ENCODE results near the gene DNM1L. TPM values are rescaled to one million over a fixed set of nuclear protein-coding genes. Genes with fewer than 3 reads are reported as not detected.

DNM1L gene
- total and polyA plus RNA-seq, 2 donors (not counting 3 experiments of a cell fraction or from before 2014, with no cell fraction given): 24.6 to 103 TPM

- DNase-seq (ENCODE audit: low read depth, low spot score) (no peak), FAIRE-seq (no peak)
- no peak overlapping the region for H2AFZ ChIP-seq (ENCODE audit: low read depth, low read length)
- no peak overlapping the region for H3K27ac ChIP-seq (ENCODE audit: insufficient read depth, low read depth, low read length)
- H3K9me1 ChIP-seq (replicated peaks; ENCODE audit: control insufficient read depth, extremely low read depth, insufficient read depth, low read length): no peaks in the 10 kb centered on the region
- ChIA-PET CTCF (no interaction called here), POLR2A (no interaction called here)
- intact Hi-C loops (cut with micrococcal nuclease): no loop called here
- H3K79me2 ChIP-seq (ENCODE audit: control insufficient read depth, insufficient read depth, low read length): peaks cover 93% of the 10 kb centered on the region
- BruUV-seq (replicated peaks): no TSS peak
- no peaks in the 10 kb centered on the region for H3K4me1 ChIP-seq (ENCODE audit: control insufficient read depth, extremely low read depth, insufficient read depth, low read length)
- no peak overlapping the region for H3K4me2 ChIP-seq (ENCODE audit: insufficient read depth, low read length)
- H3K4me3 ChIP-seq (replicated peaks in 1 of 3; ENCODE audit: insufficient read depth in 1 of 3, low read depth in 1 of 3, low read length in 3 of 3): no peak overlapping the region
- no peak overlapping the region for H3K9ac ChIP-seq (replicated peaks; ENCODE audit: extremely low read depth, insufficient read depth, low read length)
- no peaks in the 10 kb centered on the region for H3K9me3 ChIP-seq (replicated peaks; ENCODE audit: control insufficient read depth, insufficient read depth, low read length)
- TF ChIP-seq POLR2AphosphoS5 (IDR thresholded peaks at IDR 0.05; ENCODE audit: insufficient read depth, low read depth, low read length) (no peak), JUN (IDR thresholded peaks at IDR 0.05; ENCODE audit: borderline replicate concordance, insufficient read depth, insufficient read length, low read depth) (no peak), CTCF (IDR thresholded peaks at IDR 0.05; ENCODE audit: extremely low read depth in 1 of 2, insufficient read depth in 1 of 2, low read depth in 1 of 2, low read length in 2 of 2) (no peak), MAX (IDR thresholded peaks at IDR 0.05; ENCODE audit: insufficient read depth, insufficient read length) (no peak), GATA2 (IDR thresholded peaks at IDR 0.05; ENCODE audit: insufficient read depth, insufficient read length, low read depth, low read length) (no peak), MYC (IDR thresholded peaks at IDR 0.05; ENCODE audit: low read depth, low read length) (no peak), FOS (IDR thresholded peaks at IDR 0.05; ENCODE audit: borderline replicate concordance, insufficient read depth, low read length) (no peak), POLR2A (IDR thresholded peaks at IDR 0.05; ENCODE audit: low read depth, low read length) (no peak), EZH2 (IDR thresholded peaks at IDR 0.05; ENCODE audit: borderline replicate concordance, low read depth, low read length, severe bottlenecking) (no peak)
- dilution Hi-C loops (cut with MboI; ENCODE audit: extremely low pct_ligation_motif_present, low sequenced_read_pairs): no loop called here
- no peaks in the 10 kb centered on the region for H3K27me3 ChIP-seq (ENCODE audit: control insufficient read depth in 2 of 2, insufficient read depth in 2 of 2, low read length in 2 of 2)
- peaks cover 0 to 2% of the 10 kb centered on the region in 2 experiments for H3K36me3 ChIP-seq (ENCODE audit: control insufficient read depth in 2 of 2, extremely low read depth in 1 of 2, insufficient read depth in 2 of 2, low read length in 2 of 2)
- H4K20me1 ChIP-seq (replicated peaks; ENCODE audit: control insufficient read depth, extremely low read depth, insufficient read depth, low read length): peaks cover 9% of the 10 kb centered on the region
Measured at GRCh38 chr12:32686340-32686739, 7.2 kb downstream of the DNM1L start.

Measured in endothelial cell of umbilical vein (primary cell).